Effector memory CD4-positive, alpha-beta T cell (primary cell): ENCODE data around the gene ZBTB7A.

Experiments
- DNase-seq, 3 donors: peaks; one replicate each; pipeline ENCODE4 v3.0.0-alpha.2; 2020
- H3K27ac ChIP-seq: 2 replicates; pipeline ENCODE4 v1.7.0; 2013; ENCODE audit warnings: mild to moderate bottlenecking, low read length, moderate library complexity; ENCODE audit not compliant: insufficient read depth, poor library complexity, severe bottlenecking
- H3K27me3 ChIP-seq: replicated peaks from 2 replicates; pipeline ENCODE4 v1.7.0; 2013; ENCODE audit warnings: mild to moderate bottlenecking, low read length; ENCODE audit not compliant: insufficient read depth, control insufficient read depth, poor library complexity, severe bottlenecking
- H3K36me3 ChIP-seq: 2 replicates; pipeline ENCODE4 v1.7.0; 2013; ENCODE audit warnings: mild to moderate bottlenecking, low read length, moderate library complexity; ENCODE audit not compliant: control insufficient read depth, insufficient read depth
- H3K4me1 ChIP-seq: 2 replicates; pipeline ENCODE4 v1.7.0; 2013; ENCODE audit warnings: low read length, mild to moderate bottlenecking; ENCODE audit not compliant: control insufficient read depth, insufficient read depth, poor library complexity, severe bottlenecking
- H3K4me3 ChIP-seq: 2 replicates; pipeline ENCODE4 v1.7.0; 2013; ENCODE audit warnings: low read length, low read depth, mild to moderate bottlenecking; ENCODE audit not compliant: insufficient read depth, poor library complexity, severe bottlenecking
- H3K9me3 ChIP-seq: 2 replicates; pipeline ENCODE4 v1.7.0; 2013; ENCODE audit warnings: mild to moderate bottlenecking, low read length, moderate library complexity; ENCODE audit not compliant: control insufficient read depth

ZBTB7A gene

GRCh38 chr19:4094291-4094690, 27.6 kb upstream of the ZBTB7A start:
- Histone ChIP-seq H3K27ac (no peak overlapping the region), H3K27me3 (no peaks in the 10 kb centered on the region), H3K9me3 (no peaks in the 10 kb centered on the region), H3K36me3 (peaks cover 4% of the 10 kb centered on the region), H3K4me3 (no peak overlapping the region), H3K4me1 (peaks cover 6% of the 10 kb centered on the region)
- no peak for DNase-seq

- no peaks in the 10 kb centered on the region for H3K9me3 ChIP-seq
- H3K36me3 ChIP-seq, result no peaks in the 10 kb centered on the region
- H3K4me1 ChIP-seq, result peaks cover 10% of the 10 kb centered on the region
- H3K27ac ChIP-seq, result no peak overlapping the region
- no peak for DNase-seq
- no peaks in the 10 kb centered on the region for H3K27me3 ChIP-seq
- no peak overlapping the region for H3K4me3 ChIP-seq
Measured at GRCh38 chr19:4093643-4094175, 27.0 kb upstream of the ZBTB7A start.

GRCh38 chr19:4090356-4091220, 23.9 kb upstream of the ZBTB7A start:
- no peaks in the 10 kb centered on the region for H3K27me3 ChIP-seq
- H3K36me3 ChIP-seq, result no peaks in the 10 kb centered on the region
- no peak for DNase-seq
- no peaks in the 10 kb centered on the region for H3K9me3 ChIP-seq
- H3K27ac ChIP-seq, result peak overlapping the region; percentile 66
- H3K4me1 ChIP-seq, result peaks cover 41% of the 10 kb centered on the region
- no peak overlapping the region for H3K4me3 ChIP-seq

- H3K4me3 ChIP-seq, result no peak overlapping the region
- H3K27me3 ChIP-seq, result no peaks in the 10 kb centered on the region
- DNase-seq, result no peak
- H3K4me1 ChIP-seq, result peaks cover 41% of the 10 kb centered on the region
- H3K9me3 ChIP-seq, result no peaks in the 10 kb centered on the region
- no peaks in the 10 kb centered on the region for H3K36me3 ChIP-seq
- H3K27ac ChIP-seq, result peak overlapping the region; percentile 66
Measured at GRCh38 chr19:4089946-4090345, 23.2 kb upstream of the ZBTB7A start.

GRCh38 chr19:4089400-4089908, 22.8 kb upstream of the ZBTB7A start:
- H3K36me3 ChIP-seq, result no peaks in the 10 kb centered on the region
- peak; percentile 27 to 37 (median 34) for DNase-seq
- no peaks in the 10 kb centered on the region for H3K27me3 ChIP-seq
- H3K27ac ChIP-seq, result peak overlapping the region; percentile 66
- peak overlapping the region; percentile 5 for H3K4me3 ChIP-seq
- H3K9me3 ChIP-seq, result no peaks in the 10 kb centered on the region
- H3K4me1 ChIP-seq, result peaks cover 45% of the 10 kb centered on the region

GRCh38 chr19:4088975-4089374, 22.3 kb upstream of the ZBTB7A start:
- Histone ChIP-seq H3K4me1 (peaks cover 50% of the 10 kb centered on the region), H3K27ac (peak overlapping the region; percentile 66)
- peak; percentile 44 to 54 (median 47) for DNase-seq

GRCh38 chr19:4087787-4088679, 21.3 kb upstream of the ZBTB7A start:
- Histone ChIP-seq H3K4me3 (peak overlapping the region; percentile 17), H3K4me1 (peaks cover 60% of the 10 kb centered on the region), H3K36me3 (no peaks in the 10 kb centered on the region), H3K27ac (peak overlapping the region; percentile 13), H3K27me3 (no peaks in the 10 kb centered on the region), H3K9me3 (no peaks in the 10 kb centered on the region)
- DNase-seq, result no peak

More at GRCh38 chr19:4088975-4089374, 22.3 kb upstream of the ZBTB7A start:
- H3K4me3 ChIP-seq, result peak overlapping the region; percentile 5
- no peaks in the 10 kb centered on the region for H3K9me3 ChIP-seq
- no peaks in the 10 kb centered on the region for H3K36me3 ChIP-seq
- no peaks in the 10 kb centered on the region for H3K27me3 ChIP-seq

- H3K36me3 ChIP-seq, result no peaks in the 10 kb centered on the region
- no peaks in the 10 kb centered on the region for H3K27me3 ChIP-seq
- no peak overlapping the region for H3K4me3 ChIP-seq
- H3K27ac ChIP-seq, result no peak overlapping the region
- H3K4me1 ChIP-seq, result peaks cover 66% of the 10 kb centered on the region
- H3K9me3 ChIP-seq, result no peaks in the 10 kb centered on the region
- no peak for DNase-seq
Measured at GRCh38 chr19:4086411-4086867, 19.7 kb upstream of the ZBTB7A start.

- Histone ChIP-seq H3K36me3 (no peaks in the 10 kb centered on the region), H3K27me3 (no peaks in the 10 kb centered on the region), H3K9me3 (no peaks in the 10 kb centered on the region), H3K27ac (peak overlapping the region; percentile 53), H3K4me1 (peaks cover 62% of the 10 kb centered on the region), H3K4me3 (peak overlapping the region; percentile 28)
- DNase-seq, result no peak
Measured at GRCh38 chr19:4084547-4084877, 17.8 kb upstream of the ZBTB7A start.
